ENCODE data around the gene MYO1A.
"Not testable (repeated sequence)": the region's sequence is repeated elsewhere in the genome, so short reads cannot be mapped to it uniquely, and the experiment has no call there.

The MYO1A gene

GRCh38 chr12:57027011-57027804 lies 22.7 kb downstream of the MYO1A start:
- peaks cover 63% of the 10 kb centered on the region for H3K27me3 ChIP-seq (ENCODE audit: control insufficient read depth, insufficient read depth, low read length)
- no peaks in the 10 kb centered on the region for H3K36me3 ChIP-seq (ENCODE audit: insufficient read depth, low read length)
- no peak overlapping the region for H3K9ac ChIP-seq (ENCODE audit: low read depth, low read length)
- H3K9me3 ChIP-seq (replicated peaks; ENCODE audit: low read length) = no peaks in the 10 kb centered on the region
- H3K4me1 ChIP-seq (ENCODE audit: control insufficient read depth, insufficient read depth, low read length) = no peaks in the 10 kb centered on the region
- no peak overlapping the region for H3K4me2 ChIP-seq (ENCODE audit: low read length)
- no peak overlapping the region for H3K4me3 ChIP-seq (ENCODE audit: low read length)

GRCh38 chr12:57025196-57025595 lies 24.7 kb downstream of the MYO1A start:
- Histone ChIP-seq H3K9me3 (replicated peaks; ENCODE audit: low read length) (no peaks in the 10 kb centered on the region), H3K36me3 (ENCODE audit: insufficient read depth, low read length) (no peaks in the 10 kb centered on the region), H3K4me2 (ENCODE audit: low read length) (no peak overlapping the region), H3K9ac (ENCODE audit: low read depth, low read length) (no peak overlapping the region), H3K27me3 (ENCODE audit: control insufficient read depth, insufficient read depth, low read length) (peaks cover 46% of the 10 kb centered on the region), H3K4me1 (ENCODE audit: control insufficient read depth, insufficient read depth, low read length) (no peaks in the 10 kb centered on the region), H3K4me3 (ENCODE audit: low read length) (no peak overlapping the region)

- not testable (repeated sequence) for H3K9me3 ChIP-seq (replicated peaks; ENCODE audit: low read length); H3K36me3 ChIP-seq (ENCODE audit: insufficient read depth, low read length); H3K9ac ChIP-seq (ENCODE audit: low read depth, low read length); H3K4me3 ChIP-seq (ENCODE audit: low read length); H3K4me2 ChIP-seq (ENCODE audit: low read length); H3K4me1 ChIP-seq (ENCODE audit: control insufficient read depth, insufficient read depth, low read length)
- H3K27me3 ChIP-seq (ENCODE audit: control insufficient read depth, insufficient read depth, low read length) = peaks cover 26% of the 10 kb centered on the region
Measured at GRCh38 chr12:57022324-57022723, 27.6 kb downstream of the MYO1A start.

GRCh38 chr12:57019983-57020719 lies 29.8 kb downstream of the MYO1A start:
- no peaks in the 10 kb centered on the region for H3K36me3 ChIP-seq (ENCODE audit: insufficient read depth, low read length)
- no peak overlapping the region for H3K4me3 ChIP-seq (ENCODE audit: low read length)
- H3K27me3 ChIP-seq (ENCODE audit: control insufficient read depth, insufficient read depth, low read length) = peaks cover 22% of the 10 kb centered on the region
- no peaks in the 10 kb centered on the region for H3K9me3 ChIP-seq (replicated peaks; ENCODE audit: low read length)
- H3K4me1 ChIP-seq (ENCODE audit: control insufficient read depth, insufficient read depth, low read length) = no peaks in the 10 kb centered on the region
- no peak overlapping the region for H3K4me2 ChIP-seq (ENCODE audit: low read length)
- no peak overlapping the region for H3K9ac ChIP-seq (ENCODE audit: low read depth, low read length)

- Histone ChIP-seq H3K4me2 (ENCODE audit: low read length) (no peak overlapping the region), H3K9me3 (replicated peaks; ENCODE audit: low read length) (no peaks in the 10 kb centered on the region), H3K4me3 (ENCODE audit: low read length) (no peak overlapping the region), H3K4me1 (ENCODE audit: control insufficient read depth, insufficient read depth, low read length) (no peaks in the 10 kb centered on the region), H3K9ac (ENCODE audit: low read depth, low read length) (no peak overlapping the region), H3K27me3 (ENCODE audit: control insufficient read depth, insufficient read depth, low read length) (peaks cover 28% of the 10 kb centered on the region), H3K36me3 (ENCODE audit: insufficient read depth, low read length) (no peaks in the 10 kb centered on the region)
Measured at GRCh38 chr12:57018906-57019305, 31.0 kb downstream of the MYO1A start.

GRCh38 chr12:57018353-57018752 lies 31.6 kb downstream of the MYO1A start:
- not testable (repeated sequence) for H3K36me3 ChIP-seq (ENCODE audit: insufficient read depth, low read length); H3K9me3 ChIP-seq (replicated peaks; ENCODE audit: low read length); H3K4me3 ChIP-seq (ENCODE audit: low read length); H3K9ac ChIP-seq (ENCODE audit: low read depth, low read length); H3K4me1 ChIP-seq (ENCODE audit: control insufficient read depth, insufficient read depth, low read length); H3K4me2 ChIP-seq (ENCODE audit: low read length)
- H3K27me3 ChIP-seq (ENCODE audit: control insufficient read depth, insufficient read depth, low read length) = peaks cover 34% of the 10 kb centered on the region

GRCh38 chr12:57016348-57016747 lies 33.6 kb downstream of the MYO1A start, which contains the start of gene TAC3:
Gene TAC3, minus strand, starts transcription at chr12:57016529. Its CDS starts 732 bp downstream, at chr12:57015797.
- no peak within 1 kb of the TSS for H3K9ac ChIP-seq (ENCODE audit: low read depth, low read length)
- no peaks in the 10 kb centered on the region for H3K9me3 ChIP-seq (replicated peaks; ENCODE audit: low read length)
- H3K36me3 ChIP-seq (ENCODE audit: insufficient read depth, low read length) = no peaks in the 10 kb centered on the region
- H3K4me3 ChIP-seq (ENCODE audit: low read length) = no peak within 1 kb of the TSS
- H3K4me1 ChIP-seq (ENCODE audit: control insufficient read depth, insufficient read depth, low read length) = no peaks in the 10 kb centered on the region
- H3K4me2 ChIP-seq (ENCODE audit: low read length) = no peak within 1 kb of the TSS
- H3K27me3 ChIP-seq (ENCODE audit: control insufficient read depth, insufficient read depth, low read length) = peaks cover 49% of the 10 kb centered on the region

- Histone ChIP-seq H3K27me3 (ENCODE audit: control insufficient read depth, insufficient read depth, low read length) (peaks cover 49% of the 10 kb centered on the region), H3K4me2 (ENCODE audit: low read length) (no peak overlapping the region), H3K9me3 (replicated peaks; ENCODE audit: low read length) (no peaks in the 10 kb centered on the region), H3K9ac (ENCODE audit: low read depth, low read length) (no peak overlapping the region), H3K4me3 (ENCODE audit: low read length) (no peak overlapping the region), H3K4me1 (ENCODE audit: control insufficient read depth, insufficient read depth, low read length) (peaks cover 5% of the 10 kb centered on the region), H3K36me3 (ENCODE audit: insufficient read depth, low read length) (no peaks in the 10 kb centered on the region)
Measured at GRCh38 chr12:57012600-57013465, 37.1 kb downstream of the MYO1A start.

GRCh38 chr12:57011438-57012424 lies 38.2 kb downstream of the MYO1A start:
- Histone ChIP-seq H3K27me3 (ENCODE audit: control insufficient read depth, insufficient read depth, low read length) (peaks cover 49% of the 10 kb centered on the region), H3K9me3 (replicated peaks; ENCODE audit: low read length) (no peaks in the 10 kb centered on the region), H3K4me2 (ENCODE audit: low read length) (no peak overlapping the region), H3K36me3 (ENCODE audit: insufficient read depth, low read length) (no peaks in the 10 kb centered on the region), H3K4me1 (ENCODE audit: control insufficient read depth, insufficient read depth, low read length) (peaks cover 7% of the 10 kb centered on the region), H3K4me3 (ENCODE audit: low read length) (no peak overlapping the region), H3K9ac (ENCODE audit: low read depth, low read length) (no peak overlapping the region)

- Histone ChIP-seq H3K9ac (ENCODE audit: low read depth, low read length) (no peak overlapping the region), H3K4me2 (ENCODE audit: low read length) (no peak overlapping the region), H3K4me3 (ENCODE audit: low read length) (no peak overlapping the region), H3K9me3 (replicated peaks; ENCODE audit: low read length) (no peaks in the 10 kb centered on the region), H3K4me1 (ENCODE audit: control insufficient read depth, insufficient read depth, low read length) (peaks cover 9% of the 10 kb centered on the region), H3K27me3 (ENCODE audit: control insufficient read depth, insufficient read depth, low read length) (peaks cover 39% of the 10 kb centered on the region), H3K36me3 (ENCODE audit: insufficient read depth, low read length) (no peaks in the 10 kb centered on the region)
Measured at GRCh38 chr12:57010627-57011247, 39.2 kb downstream of the MYO1A start.

Data from skeletal muscle satellite cell (primary cell).